Neuronal stem cell (in vitro differentiated cells): Measurements from ENCODE around the gene ICAM2.

ENCODE experiments used
- DNase-seq: peaks from one replicate; pipeline ENCODE4 v3.0.0-alpha.2; 2013; ENCODE audit warnings: low spot score
- H2AFZ ChIP-seq: one replicate; pipeline ENCODE4 v1.6.1; 2013; ENCODE audit warnings: mild to moderate bottlenecking, low read length, inconsistent platforms
- H2AK5ac ChIP-seq: 2 replicates; pipeline ENCODE4 v1.6.1; 2013; ENCODE audit warnings: low read depth, mild to moderate bottlenecking, inconsistent platforms, low read length, moderate library complexity, mixed read lengths
- H2BK120ac ChIP-seq: 2 replicates; pipeline ENCODE4 v1.6.1; 2013; ENCODE audit warnings: low read depth, mild to moderate bottlenecking, inconsistent platforms, low read length, moderate library complexity, mixed read lengths
- H2BK12ac ChIP-seq: one replicate; pipeline ENCODE4 v1.6.1; 2013; ENCODE audit warnings: low read length, inconsistent platforms
- H2BK15ac ChIP-seq: 2 replicates; pipeline ENCODE4 v1.6.1; 2013; ENCODE audit warnings: mild to moderate bottlenecking, low read length, inconsistent platforms, mixed read lengths
- H2BK5ac ChIP-seq: one replicate; pipeline ENCODE4 v1.6.1; 2013; ENCODE audit warnings: inconsistent platforms, mild to moderate bottlenecking, low read length, moderate library complexity
- H3K14ac ChIP-seq: one replicate; pipeline ENCODE4 v1.6.1; 2013; ENCODE audit warnings: low read length, inconsistent platforms
- H3K18ac ChIP-seq: 2 replicates; pipeline ENCODE4 v1.6.1; 2013; ENCODE audit warnings: low read length, inconsistent platforms
- H3K23ac ChIP-seq: 2 replicates; pipeline ENCODE4 v1.6.1; 2013; ENCODE audit warnings: low read depth, mild to moderate bottlenecking, mixed read lengths, low read length, inconsistent platforms; ENCODE audit not compliant: poor library complexity
- H3K27ac ChIP-seq: replicated peaks from 3 replicates; pipeline ENCODE4 v1.5.1; 2013; ENCODE audit warnings: low read length, inconsistent platforms
- H3K27me3 ChIP-seq, 3 experiments: 2 replicates each; pipeline ENCODE4 v1.6.1; 2013; ENCODE audit warnings: low read length in 3 of 3, mild to moderate bottlenecking in 2 of 3, inconsistent platforms in 1 of 3, low read depth in 1 of 3, mixed read lengths in 1 of 3, moderate library complexity in 1 of 3; ENCODE audit not compliant: control insufficient read depth in 3 of 3, insufficient read depth in 3 of 3
- H3K36me3 ChIP-seq, 2 donors: replicated peaks in 1 of 2; 2 replicates each; pipeline ENCODE4 v1.6.1; 2013; ENCODE audit warnings: low read length in 2 of 2; ENCODE audit not compliant: control insufficient read depth in 2 of 2, insufficient read depth in 2 of 2
- H3K4ac ChIP-seq: 2 replicates; pipeline ENCODE4 v1.6.1; 2013; ENCODE audit warnings: inconsistent platforms, mild to moderate bottlenecking, low read length, moderate library complexity
- H3K4me1 ChIP-seq, 2 donors: 1 replicate in 1 of 2; 2 replicates in 1 of 2; pipeline ENCODE4 v1.6.1; 2013; ENCODE audit warnings: low read length in 2 of 2, low read depth in 1 of 2; ENCODE audit not compliant: control insufficient read depth in 2 of 2, insufficient read depth in 1 of 2
- H3K4me2 ChIP-seq: one replicate; pipeline ENCODE4 v1.6.1; 2013; ENCODE audit warnings: mild to moderate bottlenecking, low read length, inconsistent platforms; ENCODE audit not compliant: insufficient read depth, poor library complexity, severe bottlenecking
- H3K4me3 ChIP-seq, 2 donors: 2 replicates each; pipeline ENCODE4 v1.5.1; 2013; ENCODE audit warnings: low read length in 2 of 2, mild to moderate bottlenecking in 2 of 2, inconsistent platforms in 1 of 2, moderate library complexity in 1 of 2
- H3K79me1 ChIP-seq: one replicate; pipeline ENCODE4 v1.6.1; 2013; ENCODE audit warnings: low read depth, mild to moderate bottlenecking, inconsistent platforms, low read length, moderate library complexity
- H3K9ac ChIP-seq: one replicate; pipeline ENCODE4 v1.6.1; 2013; ENCODE audit warnings: mild to moderate bottlenecking, low read depth, low read length, inconsistent platforms; ENCODE audit not compliant: poor library complexity
- H3K9me3 ChIP-seq, 2 donors: replicated peaks in 1 of 2; 2 replicates each; pipeline versions ENCODE3 to v1.6.1; 2013; ENCODE audit warnings: low read length in 2 of 2, mild to moderate bottlenecking in 2 of 2, inconsistent platforms in 1 of 2, low read depth in 1 of 2, mixed read lengths in 1 of 2, moderate library complexity in 1 of 2; ENCODE audit not compliant: control insufficient read depth in 2 of 2, insufficient read depth in 1 of 2
- H4K8ac ChIP-seq: one replicate; pipeline ENCODE4 v1.6.1; 2013; ENCODE audit warnings: low read depth, mild to moderate bottlenecking, inconsistent platforms, low read length, moderate library complexity
- H4K91ac ChIP-seq: one replicate; pipeline ENCODE4 v1.6.1; 2013; ENCODE audit warnings: low read length, low read depth, mild to moderate bottlenecking, inconsistent platforms; ENCODE audit not compliant: poor library complexity
- WGBS, 2 donors: extraction: QIAGEN DNeasy Blood & Tissue Kit; methylation state at CpG; one replicate each; pipeline ENCODE4 v1.1.7; 2013; ENCODE audit warnings: missing lambda C conversion rate in 2 of 2, mixed read lengths in 1 of 2; ENCODE audit not compliant: insufficient read length in 2 of 2, insufficient replicate concordance in 1 of 2; ENCODE audit errors: extremely low coverage in 2 of 2; 5-methylcytosine and 5-hydroxymethylcytosine counted together

ICAM2 gene

DNA sequence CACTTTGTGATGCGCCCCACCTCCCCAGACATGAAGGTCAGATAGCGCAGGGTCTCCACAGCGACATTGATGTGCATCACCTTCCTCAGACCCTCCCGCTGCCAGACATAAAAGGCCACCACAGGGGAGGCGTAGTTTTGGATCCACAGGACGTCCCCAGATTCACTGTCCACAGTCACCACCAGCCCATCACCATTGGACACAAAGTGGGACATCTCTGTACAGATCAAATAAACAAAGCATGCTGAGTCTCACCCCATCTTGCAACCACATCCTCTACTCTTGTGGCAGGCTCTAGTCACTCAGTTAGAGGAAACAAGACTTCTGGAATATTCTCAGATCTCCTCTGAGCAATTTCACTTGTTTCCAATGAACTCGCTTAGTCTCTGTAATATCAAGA lies 46.3 kb upstream of the ICAM2 start:
- Histone ChIP-seq H2AK5ac (no peak overlapping the region), H3K36me3 (peaks cover 0 to 20% of the 10 kb centered on the region in 2 donors), H2BK15ac (no peak overlapping the region), H3K4me1 (peaks cover 0 to 3% of the 10 kb centered on the region in 2 donors), H3K9me3 (peaks cover 8 to 19% of the 10 kb centered on the region in 2 donors), H2BK12ac (no peak overlapping the region), H3K27me3 (no peaks in the 10 kb centered on the region), H3K9ac (no peak overlapping the region), H3K14ac (no peak overlapping the region), H3K4me2 (no peak overlapping the region), H3K23ac (no peak overlapping the region), H4K8ac (no peak overlapping the region), H2BK5ac (no peak overlapping the region), H2AFZ (no peak overlapping the region), H3K4ac (no peak overlapping the region), H3K18ac (no peak overlapping the region), H4K91ac (no peak overlapping the region), H3K27ac (no peak overlapping the region), H2BK120ac (no peak overlapping the region), H3K4me3 (no peak overlapping the region), H3K79me1 (no peaks in the 10 kb centered on the region)
- no peak for DNase-seq
- whole genome bisulfite sequencing, 2 donors, result no CpG with 5 or more reads among the region's 7 CpGs

DNA sequence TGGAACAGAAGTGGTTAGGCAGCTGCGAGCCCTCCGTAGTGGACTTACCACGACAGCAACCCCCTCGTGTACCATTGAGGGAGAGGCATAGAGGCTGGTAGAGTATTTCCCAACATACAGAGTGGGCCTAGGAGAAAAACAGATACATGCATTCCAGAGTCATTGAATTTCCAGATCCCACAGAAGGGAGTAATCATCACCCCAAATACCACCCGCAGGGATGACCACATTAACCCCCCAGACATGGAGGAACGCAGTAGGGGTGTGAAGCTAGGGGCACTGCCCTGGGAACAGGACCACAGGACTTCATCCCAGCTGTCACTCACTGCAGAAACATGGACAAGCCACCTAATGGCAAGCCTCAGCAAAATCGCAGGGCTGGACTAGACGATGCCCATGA lies 44.7 kb upstream of the ICAM2 start:
- peak overlapping the region; percentile 25 for H3K23ac ChIP-seq
- no peak overlapping the region for H2BK5ac ChIP-seq
- H4K8ac ChIP-seq, result no peak overlapping the region
- H2BK15ac ChIP-seq, result no peak overlapping the region
- DNase-seq, result no peak
- H2BK12ac ChIP-seq, result no peak overlapping the region
- no peak overlapping the region for H3K18ac ChIP-seq
- no peak overlapping the region for H3K4me3 ChIP-seq
- no peak overlapping the region for H3K4ac ChIP-seq
- no peak overlapping the region for H3K4me2 ChIP-seq
- no peak overlapping the region for H4K91ac ChIP-seq
- H3K4me1 ChIP-seq, result peaks cover 0 to 3% of the 10 kb centered on the region in 2 donors
- H3K9ac ChIP-seq, result no peak overlapping the region
- no peak overlapping the region for H2AFZ ChIP-seq
- H3K27me3 ChIP-seq, result no peaks in the 10 kb centered on the region
- H3K9me3 ChIP-seq, result peaks cover 8 to 17% of the 10 kb centered on the region in 2 donors
- no peak overlapping the region for H2BK120ac ChIP-seq
- H3K27ac ChIP-seq, result no peak overlapping the region
- H3K79me1 ChIP-seq, result no peaks in the 10 kb centered on the region
- no CpG with 5 or more reads among the region's 8 CpGs for WGBS, 2 donors
- peaks cover 0 to 8% of the 10 kb centered on the region in 2 donors for H3K36me3 ChIP-seq
- H3K14ac ChIP-seq, result no peak overlapping the region
- H2AK5ac ChIP-seq, result no peak overlapping the region

DNA sequence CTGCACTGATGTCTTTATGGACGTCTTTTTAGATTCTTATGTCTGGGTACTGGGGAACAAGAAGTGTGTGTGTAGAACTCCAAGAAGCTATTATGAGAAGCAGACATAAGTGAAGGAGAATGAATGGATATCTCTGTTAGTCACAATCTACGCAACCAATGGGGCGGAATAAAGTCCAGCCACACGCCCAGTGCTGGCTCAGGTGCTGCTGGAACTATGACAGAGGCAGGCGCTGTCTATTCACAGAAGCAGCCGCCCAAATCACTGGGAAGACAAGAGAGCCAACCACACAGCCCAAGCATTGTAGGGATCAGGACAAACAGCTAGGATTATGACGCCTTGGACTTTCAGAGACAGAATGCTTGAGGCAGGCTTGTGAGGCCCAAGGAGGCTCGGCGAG lies 43.9 kb upstream of the ICAM2 start:
- no peak overlapping the region for H3K18ac ChIP-seq
- H3K4me2 ChIP-seq, result no peak overlapping the region
- no peak overlapping the region for H2AFZ ChIP-seq
- H3K4ac ChIP-seq, result no peak overlapping the region
- H3K14ac ChIP-seq, result no peak overlapping the region
- no peak overlapping the region for H2AK5ac ChIP-seq
- no peak overlapping the region for H2BK5ac ChIP-seq
- H2BK15ac ChIP-seq, result no peak overlapping the region
- H3K27ac ChIP-seq, result no peak overlapping the region
- peaks cover 3 to 8% of the 10 kb centered on the region in 2 donors for H3K9me3 ChIP-seq
- peaks cover 0 to 3% of the 10 kb centered on the region in 2 donors for H3K4me1 ChIP-seq
- no peak overlapping the region for H3K4me3 ChIP-seq
- no peaks in the 10 kb centered on the region for H3K79me1 ChIP-seq
- no peak overlapping the region for H3K9ac ChIP-seq
- no peak overlapping the region for H4K8ac ChIP-seq
- no peak for DNase-seq
- H4K91ac ChIP-seq, result no peak overlapping the region
- no CpG with 5 or more reads among the region's 9 CpGs for WGBS, 2 donors
- H2BK120ac ChIP-seq, result no peak overlapping the region
- no peak overlapping the region for H2BK12ac ChIP-seq
- peaks cover 0 to 6% of the 10 kb centered on the region in 2 donors for H3K36me3 ChIP-seq
- no peak overlapping the region for H3K23ac ChIP-seq
- H3K27me3 ChIP-seq, result no peaks in the 10 kb centered on the region

DNA sequence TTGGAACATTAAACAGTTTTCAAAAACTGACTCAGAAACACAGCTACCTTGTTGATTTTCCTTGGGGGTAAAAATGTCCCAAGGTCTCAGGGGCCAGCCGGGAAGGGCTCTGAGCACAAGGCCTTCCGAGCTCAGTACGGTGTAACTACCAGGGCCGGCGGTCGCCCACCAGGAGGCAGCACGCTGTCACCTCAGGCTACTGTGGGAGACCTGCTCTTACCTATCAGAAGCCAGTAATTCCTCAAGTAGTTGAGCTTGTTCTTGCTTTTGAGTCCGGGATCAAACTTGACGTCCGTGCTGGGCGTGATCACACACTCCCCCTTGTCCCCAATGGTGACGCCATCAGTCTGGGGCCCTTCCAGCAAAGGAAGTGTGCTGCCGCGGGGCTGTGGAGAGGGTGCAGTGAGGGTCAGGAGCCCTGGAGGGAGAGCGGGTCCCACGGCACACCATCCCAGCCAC lies 43.4 kb upstream of the ICAM2 start:
- peak; percentile 36 for DNase-seq

More for the DNA sequence above, 43.4 kb upstream of the ICAM2 start:
- Histone ChIP-seq H2AFZ (no peak overlapping the region), H3K9me3 (peaks cover 2 to 4% of the 10 kb centered on the region in 2 donors), H3K79me1 (no peaks in the 10 kb centered on the region), H3K23ac (no peak overlapping the region), H3K4ac (no peak overlapping the region), H3K27ac (no peak overlapping the region), H2BK5ac (no peak overlapping the region), H3K27me3 (no peaks in the 10 kb centered on the region), H2BK120ac (no peak overlapping the region), H3K4me1 (peaks cover 0 to 3% of the 10 kb centered on the region in 2 donors), H3K36me3 (peaks cover 0 to 6% of the 10 kb centered on the region in 2 donors), H2AK5ac (no peak overlapping the region), H3K18ac (peak overlapping the region; percentile 1), H3K4me3 (no peak overlapping the region), H3K4me2 (no peak overlapping the region), H2BK12ac (no peak overlapping the region), H2BK15ac (no peak overlapping the region), H4K8ac (no peak overlapping the region), H3K9ac (peak overlapping the region; percentile 17), H3K14ac (no peak overlapping the region), H4K91ac (no peak overlapping the region)
- no CpG with 5 or more reads among the region's 16 CpGs for WGBS, 2 donors
